Measurements from ENCODE around the gene VASN.
"Not testable (repeated sequence)": the region's sequence is repeated elsewhere in the genome, so short reads cannot be mapped to it uniquely, and the experiment has no call there.

VASN gene

GRCh38 chr16:4332623-4333307 lies 38.9 kb upstream of the VASN start:
- Mint-ChIP-seq H3K4me3 (no peak overlapping the region), H3K36me3 (ENCODE audit: low read depth) (no peaks in the 10 kb centered on the region), H3K4me1 (ENCODE audit: low read depth) (peaks cover 7% of the 10 kb centered on the region), H3K27me3 (no peaks in the 10 kb centered on the region), H3K9me3 (no peaks in the 10 kb centered on the region), H3K27ac (no peak overlapping the region)
- DNase-seq: no peak

GRCh38 chr16:4333308-4333638 lies 38.4 kb upstream of the VASN start:
- Mint-ChIP-seq H3K9me3 (no peaks in the 10 kb centered on the region), H3K36me3 (ENCODE audit: low read depth) (peaks cover 1% of the 10 kb centered on the region), H3K27ac (no peak overlapping the region), H3K27me3 (no peaks in the 10 kb centered on the region), H3K4me1 (ENCODE audit: low read depth) (peaks cover 5% of the 10 kb centered on the region), H3K4me3 (no peak overlapping the region)
- no peak for DNase-seq

DNA sequence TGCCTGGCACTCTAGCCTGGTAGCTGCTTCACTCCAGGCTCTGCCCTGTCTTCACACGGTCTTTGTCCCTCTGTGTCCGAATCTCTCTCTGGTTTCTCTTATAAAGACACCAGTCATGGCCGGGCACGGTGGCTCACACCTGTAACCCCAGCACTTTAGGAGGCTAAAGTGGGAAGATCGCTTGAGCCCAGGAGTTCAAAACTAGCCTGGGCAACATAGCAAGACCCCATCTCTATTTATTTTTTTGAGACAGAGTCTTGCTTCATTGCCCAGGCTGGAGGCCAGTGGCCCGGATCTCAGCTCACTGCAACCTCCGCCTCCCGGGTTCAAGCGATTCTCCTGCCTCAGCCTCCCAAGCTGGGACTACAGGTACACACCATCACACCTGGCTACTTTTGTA lies 37.9 kb upstream of the VASN start:
- H3K4me3 Mint-ChIP-seq; H3K4me1 Mint-ChIP-seq (ENCODE audit: low read depth); H3K9me3 Mint-ChIP-seq; H3K36me3 Mint-ChIP-seq (ENCODE audit: low read depth); H3K27ac Mint-ChIP-seq; DNase-seq; H3K27me3 Mint-ChIP-seq: not testable (repeated sequence)

DNA sequence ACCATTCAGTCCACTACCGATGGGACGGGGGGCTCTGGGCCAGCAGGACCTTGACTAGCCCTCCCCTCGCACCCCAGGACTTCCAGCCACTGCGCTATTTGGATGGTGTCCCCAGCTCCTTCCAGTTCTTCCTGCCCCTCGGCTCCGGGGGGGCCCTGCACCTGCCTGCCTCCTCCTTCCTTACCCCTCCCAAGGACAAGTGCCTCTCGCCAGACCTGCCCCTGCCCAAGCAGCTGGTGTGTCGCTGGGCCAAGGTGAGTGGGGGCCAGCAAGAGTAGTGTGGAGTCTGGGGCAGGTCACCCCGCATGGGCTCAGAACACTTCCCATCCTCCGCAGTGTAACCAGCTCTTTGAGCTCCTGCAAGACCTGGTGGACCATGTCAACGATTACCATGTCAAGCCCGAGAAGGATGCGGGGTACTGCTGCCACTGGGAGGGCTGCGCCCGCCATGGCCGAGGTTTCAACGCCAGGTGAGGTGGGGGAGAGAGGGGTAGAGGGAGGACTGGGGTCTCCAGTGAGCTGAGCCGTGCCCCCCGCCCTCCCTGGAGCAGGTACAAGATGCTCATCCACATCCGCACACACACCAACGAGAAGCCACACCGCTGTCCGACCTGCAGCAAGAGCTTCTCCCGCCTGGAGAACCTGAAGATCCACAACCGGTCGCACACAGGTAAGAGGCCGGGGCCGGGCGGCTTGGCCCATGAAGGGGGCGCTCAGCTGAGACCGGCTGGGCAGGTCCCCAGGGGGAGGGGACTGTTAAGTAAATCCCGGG lies 36.7 kb upstream of the VASN start:
- peaks cover 15% of the 10 kb centered on the region for H3K36me3 Mint-ChIP-seq (ENCODE audit: low read depth)
- H3K4me3 Mint-ChIP-seq: no peak overlapping the region
- no peak for DNase-seq
- no peaks in the 10 kb centered on the region for H3K4me1 Mint-ChIP-seq (ENCODE audit: low read depth)
- no peaks in the 10 kb centered on the region for H3K27me3 Mint-ChIP-seq
- no peaks in the 10 kb centered on the region for H3K9me3 Mint-ChIP-seq
- no peak overlapping the region for H3K27ac Mint-ChIP-seq

GRCh38 chr16:4336701-4337539 lies 34.7 kb upstream of the VASN start:
- Mint-ChIP-seq H3K36me3 (ENCODE audit: low read depth) (peaks cover 33% of the 10 kb centered on the region), H3K27me3 (no peaks in the 10 kb centered on the region), H3K27ac (no peak overlapping the region), H3K9me3 (no peaks in the 10 kb centered on the region), H3K4me1 (ENCODE audit: low read depth) (no peaks in the 10 kb centered on the region), H3K4me3 (no peak overlapping the region)
- no peak for DNase-seq

- Mint-ChIP-seq H3K9me3 (no peaks in the 10 kb centered on the region), H3K36me3 (ENCODE audit: low read depth) (peaks cover 37% of the 10 kb centered on the region), H3K27ac (no peak overlapping the region), H3K27me3 (no peaks in the 10 kb centered on the region), H3K4me1 (ENCODE audit: low read depth) (no peaks in the 10 kb centered on the region), H3K4me3 (no peak overlapping the region)
- DNase-seq: no peak
Measured at GRCh38 chr16:4337540-4338088, 34.0 kb upstream of the VASN start.

DNA sequence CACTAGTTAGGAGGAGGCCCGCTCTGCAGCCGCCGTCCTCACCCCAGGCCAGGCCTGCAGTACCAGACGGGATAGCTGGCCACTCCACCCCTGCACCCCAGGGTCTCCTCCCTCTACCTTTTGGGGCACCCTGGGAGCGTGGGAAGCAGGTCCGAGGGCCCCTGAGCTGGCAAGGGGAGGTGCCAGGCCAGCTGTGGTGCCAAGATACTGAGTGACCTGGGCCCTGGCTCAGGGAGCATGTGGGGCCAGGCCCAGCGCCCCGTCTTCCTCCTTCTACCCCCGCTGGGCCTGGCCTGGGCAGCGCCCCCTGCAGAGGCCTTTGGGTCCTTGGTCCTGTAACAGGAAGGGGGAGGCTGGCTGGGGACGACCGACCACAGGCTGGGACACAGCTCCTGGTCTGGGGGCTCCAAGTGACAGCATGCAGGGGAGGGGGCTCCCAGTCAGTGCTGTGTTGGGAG lies 33.5 kb upstream of the VASN start:
- no peak overlapping the region for H3K27ac Mint-ChIP-seq
- no peak for DNase-seq
- peaks cover 42% of the 10 kb centered on the region for H3K36me3 Mint-ChIP-seq (ENCODE audit: low read depth)
- H3K4me3 Mint-ChIP-seq: no peak overlapping the region
- H3K27me3 Mint-ChIP-seq: no peaks in the 10 kb centered on the region
- H3K4me1 Mint-ChIP-seq (ENCODE audit: low read depth): no peaks in the 10 kb centered on the region
- H3K9me3 Mint-ChIP-seq: no peaks in the 10 kb centered on the region

GRCh38 chr16:4338712-4339299 lies 32.8 kb upstream of the VASN start:
- Mint-ChIP-seq H3K27me3 (no peaks in the 10 kb centered on the region), H3K9me3 (no peaks in the 10 kb centered on the region), H3K36me3 (ENCODE audit: low read depth) (peaks cover 48% of the 10 kb centered on the region), H3K27ac (no peak overlapping the region), H3K4me1 (ENCODE audit: low read depth) (peaks cover 4% of the 10 kb centered on the region), H3K4me3 (no peak overlapping the region)
- DNase-seq: no peak

- no peak overlapping the region for H3K27ac Mint-ChIP-seq
- H3K9me3 Mint-ChIP-seq: no peaks in the 10 kb centered on the region
- H3K36me3 Mint-ChIP-seq (ENCODE audit: low read depth): peaks cover 50% of the 10 kb centered on the region
- H3K27me3 Mint-ChIP-seq: no peaks in the 10 kb centered on the region
- no peak overlapping the region for H3K4me3 Mint-ChIP-seq
- no peak for DNase-seq
- peaks cover 6% of the 10 kb centered on the region for H3K4me1 Mint-ChIP-seq (ENCODE audit: low read depth)
Measured at GRCh38 chr16:4339455-4339854, 32.2 kb upstream of the VASN start.

DNA sequence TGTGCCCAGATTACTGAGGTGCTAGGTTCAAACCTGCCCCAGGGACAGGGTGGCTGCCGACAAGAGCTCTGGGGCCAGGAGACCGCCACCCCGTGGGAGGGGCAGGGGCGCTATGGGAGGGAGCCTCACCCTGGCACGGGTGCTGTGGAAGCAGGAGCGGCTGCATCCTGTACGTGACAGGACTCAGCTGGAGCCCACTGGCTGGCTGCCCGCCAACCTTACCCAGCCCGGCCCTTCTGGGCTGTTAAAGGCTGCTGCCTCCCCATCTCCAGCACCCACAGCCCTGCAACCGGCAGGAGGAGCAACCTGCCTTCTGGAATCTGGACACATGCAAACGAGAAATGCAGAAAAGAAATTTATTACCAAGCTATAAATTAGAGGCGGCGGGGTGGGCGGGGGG lies 31.7 kb upstream of the VASN start:
- Mint-ChIP-seq H3K4me1 (ENCODE audit: low read depth) (peaks cover 8% of the 10 kb centered on the region), H3K27me3 (no peaks in the 10 kb centered on the region), H3K9me3 (no peaks in the 10 kb centered on the region), H3K36me3 (ENCODE audit: low read depth) (peaks cover 53% of the 10 kb centered on the region), H3K4me3 (no peak overlapping the region), H3K27ac (no peak overlapping the region)
- no peak for DNase-seq

GRCh38 chr16:4340443-4340842 lies 31.2 kb upstream of the VASN start:
- H3K9me3 Mint-ChIP-seq: no peaks in the 10 kb centered on the region
- peaks cover 58% of the 10 kb centered on the region for H3K36me3 Mint-ChIP-seq (ENCODE audit: low read depth)
- H3K27me3 Mint-ChIP-seq: no peaks in the 10 kb centered on the region
- peaks cover 8% of the 10 kb centered on the region for H3K4me1 Mint-ChIP-seq (ENCODE audit: low read depth)
- H3K27ac Mint-ChIP-seq: no peak overlapping the region
- no peak for DNase-seq
- H3K4me3 Mint-ChIP-seq: no peak overlapping the region

- peaks cover 13% of the 10 kb centered on the region for H3K4me1 Mint-ChIP-seq (ENCODE audit: low read depth)
- H3K27me3 Mint-ChIP-seq: no peaks in the 10 kb centered on the region
- H3K4me3 Mint-ChIP-seq: no peak overlapping the region
- H3K9me3 Mint-ChIP-seq: no peaks in the 10 kb centered on the region
- H3K27ac Mint-ChIP-seq: no peak overlapping the region
- no peak for DNase-seq
- H3K36me3 Mint-ChIP-seq (ENCODE audit: low read depth): peaks cover 65% of the 10 kb centered on the region
Measured at GRCh38 chr16:4341250-4341649, 30.4 kb upstream of the VASN start.

- peaks cover 26% of the 10 kb centered on the region for H3K4me1 Mint-ChIP-seq (ENCODE audit: low read depth)
Measured at GRCh38 chr16:4342866-4343744, 28.5 kb upstream of the VASN start.

More at GRCh38 chr16:4342866-4343744, 28.5 kb upstream of the VASN start:
- no peak for DNase-seq
- H3K9me3 Mint-ChIP-seq: no peaks in the 10 kb centered on the region
- peak overlapping the region; percentile 55 for H3K27ac Mint-ChIP-seq
- H3K27me3 Mint-ChIP-seq: no peaks in the 10 kb centered on the region
- H3K4me3 Mint-ChIP-seq: no peak overlapping the region
- peaks cover 78% of the 10 kb centered on the region for H3K36me3 Mint-ChIP-seq (ENCODE audit: low read depth)
